GM21390 (cell line): Measurements from ENCODE around the gene ENO4.

Source experiments
- ATAC-seq: cut with Tn5 transposase; IDR thresholded peaks from one replicate; pipeline ENCODE4 v1.9.1; 2021; ENCODE audit not compliant: unreplicated experiment

ENO4 gene

DNA sequence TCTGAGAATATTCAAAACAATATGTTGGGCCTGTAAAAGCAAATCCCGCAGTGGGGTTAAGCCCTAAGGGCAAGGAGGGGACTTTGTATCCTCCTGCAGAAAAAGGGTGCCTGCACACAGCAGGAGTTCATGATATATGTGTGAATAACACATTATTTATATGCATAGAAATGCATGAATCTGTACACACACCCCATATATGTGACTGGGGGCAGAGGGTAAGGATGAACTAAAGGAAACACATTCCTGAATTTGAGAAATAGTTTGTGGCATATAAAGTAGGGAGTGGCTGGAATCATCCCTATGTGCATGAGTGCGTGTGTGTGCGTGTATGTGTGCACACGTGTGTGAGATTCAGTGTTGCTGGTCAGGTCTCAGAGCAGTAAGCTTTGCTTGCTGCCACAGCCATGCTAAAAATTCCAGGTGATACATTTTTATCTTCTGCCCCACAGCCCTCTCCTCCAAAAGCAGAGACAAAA lies 18.9 kb downstream of the ENO4 start:
- no peak for ATAC-seq

DNA sequence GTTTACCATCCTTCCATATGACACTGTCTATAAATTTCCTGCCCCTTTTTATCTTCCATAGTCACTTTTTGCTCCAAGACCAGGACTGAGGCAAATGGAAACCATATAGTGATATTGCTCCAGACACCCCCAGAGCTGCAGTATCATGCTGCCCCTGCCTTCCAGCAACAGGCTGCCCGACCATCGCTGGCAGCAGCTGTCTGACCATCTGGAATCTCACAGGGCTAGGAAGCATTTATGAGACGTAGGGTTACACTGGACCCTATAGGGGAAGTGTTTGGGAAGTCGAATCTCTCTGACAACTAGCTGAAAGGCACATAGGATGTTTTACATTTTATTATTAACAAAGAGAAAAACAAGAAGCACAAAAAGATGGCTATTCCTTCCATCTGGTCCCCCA lies 19.4 kb downstream of the ENO4 start:
- ATAC-seq: no peak

DNA sequence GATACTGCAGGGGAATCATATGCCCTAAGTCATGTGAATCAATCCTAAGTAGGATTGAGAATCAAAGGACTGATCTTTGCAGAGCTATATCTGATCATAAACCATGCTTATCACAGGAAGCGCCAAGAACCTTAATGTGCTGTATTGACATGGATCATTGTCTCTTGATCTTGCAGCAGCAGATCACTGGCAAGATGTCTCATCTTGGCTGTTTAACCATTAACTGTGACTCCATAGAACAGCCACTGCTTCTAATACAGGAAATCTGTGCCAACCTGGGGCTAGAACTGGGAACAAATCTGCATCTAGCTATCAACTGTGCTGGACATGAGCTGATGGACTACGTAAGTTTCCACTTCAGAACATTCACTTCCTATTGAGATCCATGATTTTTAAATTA lies 21.6 kb downstream of the ENO4 start:
- ATAC-seq: no peak

DNA sequence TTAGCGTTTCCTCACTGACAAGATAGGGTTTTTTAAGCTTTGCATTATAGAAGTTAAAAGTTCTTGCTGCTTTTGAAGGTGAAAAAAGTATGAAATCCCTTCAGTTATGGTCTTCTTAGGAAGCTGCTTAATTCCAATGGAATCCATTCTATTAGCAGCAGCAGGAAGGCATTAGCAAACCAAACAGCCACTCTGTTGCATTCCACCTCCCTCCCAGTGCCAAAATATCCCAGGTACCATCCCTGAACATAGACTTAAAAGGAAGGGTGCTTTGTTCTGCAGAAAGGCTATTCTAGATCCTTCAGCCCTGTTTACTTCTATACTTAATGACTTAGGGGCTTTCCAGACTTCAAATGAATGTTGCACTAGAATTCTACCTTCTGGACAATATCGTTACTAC lies 23.8 kb downstream of the ENO4 start:
- ATAC-seq: no peak

DNA sequence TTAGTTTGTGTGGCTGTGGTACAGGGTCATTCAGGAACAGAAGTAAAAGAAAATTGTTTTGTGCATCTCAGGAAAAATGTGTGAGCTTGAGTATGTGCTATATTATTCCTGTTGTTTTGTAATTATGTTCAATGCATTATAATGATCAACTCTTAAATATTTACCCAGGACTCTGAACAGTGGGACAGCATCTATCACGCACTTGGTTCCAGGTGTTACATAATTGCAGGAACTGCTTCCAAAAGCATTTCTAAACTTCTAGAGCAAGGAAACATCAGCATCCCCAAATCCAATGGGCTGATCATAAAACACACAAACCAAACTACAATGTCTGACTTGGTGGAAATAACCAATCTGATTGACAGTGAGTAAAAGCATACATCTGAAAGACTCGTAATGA lies 26.6 kb downstream of the ENO4 start:
- no peak for ATAC-seq

DNA sequence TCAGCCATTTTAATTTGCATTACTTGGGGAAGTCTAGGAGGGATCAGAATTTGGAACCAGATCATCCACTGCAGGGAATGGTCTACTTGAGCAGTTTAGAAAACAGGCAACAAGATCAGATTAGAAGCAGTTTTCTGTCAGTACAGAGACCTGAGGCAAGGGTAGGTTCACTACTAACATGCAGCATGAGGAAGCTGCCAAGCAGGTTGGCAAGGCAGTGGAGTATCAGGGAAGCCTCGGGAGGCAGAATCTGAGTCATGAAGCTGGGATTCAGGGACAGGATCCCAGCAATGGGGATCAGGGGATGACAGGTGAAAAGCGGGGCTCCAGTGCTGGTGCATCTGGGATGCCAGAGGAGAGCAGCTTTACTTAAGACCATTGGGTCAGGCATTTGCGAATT lies 28.1 kb downstream of the ENO4 start:
- ATAC-seq: no peak

DNA sequence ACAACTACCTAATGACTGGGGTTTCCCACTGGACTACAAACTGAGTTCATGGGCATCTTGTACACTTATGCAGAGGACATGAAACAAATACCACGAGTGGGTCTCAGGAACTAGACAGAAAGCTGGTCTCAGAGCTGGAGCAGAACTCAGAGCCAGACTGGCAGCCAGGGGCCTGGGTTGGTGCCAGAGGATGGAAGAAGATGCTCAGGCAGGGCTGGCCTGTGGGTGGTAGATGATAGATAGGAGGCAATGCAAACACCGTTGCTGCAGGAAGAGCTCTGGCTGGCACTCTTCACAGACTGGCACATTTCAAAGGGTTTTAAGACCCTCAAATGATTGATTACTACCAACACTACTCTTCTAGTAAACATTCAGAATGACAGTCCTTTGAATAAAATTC lies 28.8 kb downstream of the ENO4 start:
- ATAC-seq: no peak

DNA sequence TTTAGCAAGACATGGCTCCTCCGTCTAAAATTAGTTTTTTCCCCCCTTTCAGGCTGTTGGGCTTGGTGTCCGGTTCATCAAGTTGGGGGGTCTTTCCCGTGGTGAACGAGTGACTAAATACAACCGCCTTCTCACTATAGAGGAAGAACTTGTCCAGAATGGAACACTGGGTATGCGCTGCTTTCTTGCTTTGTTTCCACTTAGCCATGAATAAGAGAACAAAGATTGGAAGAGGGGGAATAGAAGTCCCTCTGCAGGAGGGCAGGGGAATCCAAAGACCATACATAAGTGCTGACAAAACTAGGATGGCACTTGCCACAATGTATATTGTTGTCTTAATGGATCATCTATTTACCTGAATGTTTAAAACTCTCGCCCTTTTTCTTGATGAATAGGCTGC lies 30.5 kb downstream of the ENO4 start:
- ATAC-seq: no peak

DNA sequence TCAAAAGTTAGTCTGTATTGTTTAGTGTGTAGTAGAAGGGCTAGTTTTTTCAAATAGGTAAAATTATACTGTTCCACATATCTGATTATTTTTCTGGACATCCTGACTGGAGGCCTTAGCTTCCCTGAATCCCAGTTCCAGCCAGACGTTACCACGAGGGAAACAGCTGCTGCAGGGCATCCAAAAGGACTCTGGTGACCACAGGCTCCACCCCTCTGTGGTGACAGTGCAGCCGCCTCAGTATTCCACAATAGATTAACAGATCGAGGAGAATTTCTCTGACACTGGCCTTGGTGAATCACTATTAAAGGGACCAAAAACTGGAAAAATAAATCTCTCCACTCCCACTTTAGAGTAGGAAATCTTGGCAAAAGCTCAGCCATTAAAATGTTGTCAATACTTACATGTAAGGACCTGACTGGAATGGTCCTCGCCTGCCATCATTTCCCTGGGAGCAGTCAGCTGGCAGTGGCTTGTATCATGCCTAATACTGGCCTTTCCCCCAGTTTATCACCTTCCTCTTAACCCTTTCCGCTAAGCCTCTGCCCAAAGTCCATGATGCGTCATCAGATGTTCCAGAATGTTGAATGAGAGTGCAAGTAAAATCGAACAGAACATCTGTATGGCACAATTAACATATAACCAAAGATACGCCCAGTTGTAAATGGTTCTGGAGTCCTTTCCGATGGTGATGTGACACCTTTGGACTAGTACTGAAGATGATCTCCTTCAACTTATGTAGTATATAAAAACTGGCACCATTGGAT lies 31.6 kb downstream of the ENO4 start:
- ATAC-seq: no peak

DNA sequence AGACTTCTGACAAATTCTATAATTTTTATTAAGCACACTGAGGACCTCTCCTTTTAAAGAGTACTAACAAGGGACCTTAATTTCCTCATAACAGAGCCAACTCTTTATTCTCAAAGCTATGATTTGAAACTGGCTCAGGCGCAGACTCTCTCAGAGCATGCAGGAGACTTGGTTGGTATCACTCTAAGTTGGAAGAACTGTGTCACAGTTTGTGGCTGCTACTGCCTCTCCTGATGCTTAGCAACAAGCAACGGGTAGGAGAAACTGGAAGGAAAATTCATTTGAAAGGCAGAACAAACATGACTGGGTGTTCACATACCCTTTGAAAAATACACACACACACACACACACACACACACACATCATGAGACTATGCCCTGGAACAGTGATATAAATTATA lies 33.3 kb downstream of the ENO4 start:
- no peak for ATAC-seq

DNA sequence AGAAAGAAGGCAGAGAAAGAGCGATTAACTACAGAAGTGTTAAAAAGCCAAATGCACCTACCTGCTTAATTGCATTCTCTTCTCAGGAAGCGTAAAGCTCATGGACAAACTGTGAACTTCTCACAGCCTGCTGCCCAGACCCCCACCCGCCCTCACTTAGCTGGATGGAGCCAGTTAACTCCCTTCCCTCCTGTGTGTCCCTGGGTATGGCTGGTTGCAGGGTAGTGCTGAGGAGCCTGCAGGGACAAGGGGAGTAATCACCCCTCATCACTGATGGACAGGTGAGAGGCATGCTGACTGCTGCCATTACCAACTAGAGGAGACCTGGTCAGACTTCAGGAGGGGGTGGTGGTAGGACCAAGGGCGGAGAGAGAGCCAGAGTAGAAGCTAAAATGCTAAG lies 37.5 kb downstream of the ENO4 start:
- ATAC-seq: no peak

DNA sequence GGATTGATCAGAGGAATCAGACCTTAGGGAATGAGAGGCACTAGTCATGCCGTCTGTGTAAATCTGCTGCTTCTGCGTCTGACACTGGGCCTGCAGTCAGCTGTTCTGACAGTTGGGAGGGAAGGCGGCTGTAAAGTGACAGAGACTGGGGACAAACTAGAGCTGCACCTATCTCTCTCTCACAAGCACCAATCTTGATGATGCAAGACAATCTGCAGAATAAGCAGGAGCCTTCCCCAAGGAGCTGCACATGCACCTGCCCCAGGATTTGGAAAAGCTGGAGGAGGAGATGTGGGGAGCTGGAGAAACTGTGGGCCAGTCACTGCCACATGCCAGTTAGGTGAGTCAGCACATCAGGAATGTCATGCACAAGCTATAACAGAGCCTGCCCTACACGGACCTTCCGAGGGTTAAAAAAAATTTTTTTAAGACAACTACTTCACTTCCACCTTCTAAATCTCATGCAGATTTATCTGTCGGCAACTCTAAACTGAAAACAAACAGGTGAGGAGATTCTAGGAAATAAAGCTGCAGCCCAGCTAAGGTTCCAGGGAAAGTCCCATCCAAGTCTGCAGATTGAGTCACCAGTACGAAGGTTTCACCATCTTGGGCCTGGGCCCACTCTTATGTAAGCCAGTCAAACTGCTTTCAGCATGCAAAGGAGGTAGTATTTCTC lies 39.2 kb downstream of the ENO4 start:
- no peak for ATAC-seq

DNA sequence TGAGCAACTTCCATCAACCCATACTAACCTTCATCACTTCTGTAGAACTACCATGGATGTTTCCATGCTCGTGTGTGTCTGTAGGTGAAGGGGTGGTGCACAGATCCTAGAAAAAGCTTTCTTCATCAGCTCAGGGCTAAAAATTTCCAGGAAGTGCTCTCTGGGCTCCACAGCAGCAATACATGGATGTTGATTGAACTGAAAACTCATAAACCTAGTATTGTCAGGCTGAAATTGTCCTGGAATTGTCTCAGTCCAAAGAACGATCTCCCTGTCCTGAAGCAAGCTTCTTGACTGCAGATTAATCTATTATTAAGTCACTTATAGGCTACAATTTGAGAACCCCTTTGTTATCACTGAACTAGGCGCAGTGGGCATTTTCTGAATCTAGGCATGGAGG lies 39.8 kb downstream of the ENO4 start:
- ATAC-seq: no peak

DNA sequence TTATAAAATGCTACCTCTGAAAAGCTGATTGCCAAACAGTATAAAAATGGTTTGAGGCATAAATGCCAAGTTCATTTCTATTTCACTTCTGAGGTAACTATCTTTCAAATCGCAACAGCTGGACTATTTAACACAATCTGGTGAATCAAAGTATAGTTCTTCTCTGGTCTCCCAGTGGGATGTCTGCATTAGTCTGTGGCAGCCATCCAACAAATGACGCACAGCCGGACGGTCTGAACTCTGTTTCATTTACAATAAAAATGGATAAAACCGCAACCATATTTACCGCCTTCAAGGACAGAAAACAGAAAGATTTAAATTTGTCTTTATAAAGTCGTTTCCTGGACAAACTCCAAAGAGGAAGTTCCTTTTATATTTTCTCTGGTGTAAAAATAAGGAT lies 41.9 kb downstream of the ENO4 start:
- ATAC-seq: no peak

DNA sequence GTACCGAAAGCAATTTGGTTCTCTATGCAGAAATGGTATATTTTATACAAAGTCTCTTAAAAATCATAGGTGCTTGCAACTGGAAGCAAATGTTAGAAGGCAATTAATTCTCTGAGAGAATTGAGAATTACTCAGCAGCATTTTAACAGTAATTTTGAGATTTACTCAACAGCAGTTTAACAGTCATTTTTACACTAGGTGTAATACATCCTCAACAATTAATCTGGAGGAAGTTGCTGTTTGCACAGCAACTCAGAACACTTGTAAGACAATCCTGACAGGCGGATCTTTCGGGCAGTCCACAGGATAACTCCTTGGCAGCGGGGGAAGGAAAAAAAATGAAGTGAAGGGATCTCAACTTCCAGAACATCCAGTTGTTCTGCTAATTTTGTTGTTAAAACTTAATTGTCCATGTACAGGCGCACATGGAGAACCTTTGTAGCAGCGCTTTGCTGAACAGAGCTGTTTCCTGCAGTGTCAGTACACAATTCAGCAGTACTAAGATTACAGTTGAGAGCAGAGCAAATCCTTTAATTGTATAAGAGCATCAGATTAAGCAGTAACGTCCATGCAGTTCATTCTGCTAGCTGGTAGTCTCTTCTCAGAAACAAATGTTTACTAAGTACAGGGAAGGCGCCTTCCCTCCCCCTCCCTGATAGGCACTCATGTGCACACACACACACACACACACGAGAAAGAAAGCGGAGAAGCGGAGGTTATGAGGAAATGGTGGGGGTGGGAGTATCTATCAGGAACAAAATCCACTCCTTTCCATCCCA lies 43.8 kb downstream of the ENO4 start:
- ATAC-seq: no peak

DNA sequence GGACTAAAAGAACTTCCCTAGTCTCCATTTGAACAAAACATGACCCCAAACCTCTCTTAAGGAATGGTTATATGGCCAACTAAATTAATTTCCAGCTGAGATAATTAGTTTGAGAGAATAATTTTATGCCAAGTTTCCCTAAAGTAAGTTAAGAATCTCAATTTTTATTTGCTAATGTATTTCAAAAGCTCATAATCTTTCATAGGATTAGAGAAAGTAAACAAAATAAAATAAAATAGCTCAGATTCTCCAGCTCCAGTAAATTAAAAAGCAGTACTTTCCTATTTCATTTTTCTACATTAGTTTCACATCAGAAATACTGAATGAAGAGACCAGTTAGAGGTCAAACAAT lies 44.4 kb downstream of the ENO4 start:
- no peak for ATAC-seq

DNA sequence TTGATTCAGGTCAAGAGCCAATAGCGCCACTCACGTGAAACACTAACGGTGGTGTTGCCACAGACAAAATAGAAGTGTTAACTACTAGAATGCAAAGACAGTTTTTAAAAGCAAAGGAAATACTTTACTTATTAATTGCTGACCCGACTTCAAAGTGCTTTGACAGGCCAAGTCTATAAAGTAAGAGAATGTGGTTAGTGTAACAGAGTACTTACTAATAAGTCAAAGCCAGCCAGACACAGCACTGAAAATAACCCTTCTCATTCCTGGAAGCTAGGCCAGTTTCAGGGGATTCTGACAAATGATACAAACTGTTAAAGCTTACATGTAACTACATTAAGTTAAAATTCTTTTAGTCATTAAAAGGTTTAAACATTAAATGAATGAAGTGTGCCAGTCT lies 50.3 kb downstream of the ENO4 start:
- ATAC-seq: no peak

DNA sequence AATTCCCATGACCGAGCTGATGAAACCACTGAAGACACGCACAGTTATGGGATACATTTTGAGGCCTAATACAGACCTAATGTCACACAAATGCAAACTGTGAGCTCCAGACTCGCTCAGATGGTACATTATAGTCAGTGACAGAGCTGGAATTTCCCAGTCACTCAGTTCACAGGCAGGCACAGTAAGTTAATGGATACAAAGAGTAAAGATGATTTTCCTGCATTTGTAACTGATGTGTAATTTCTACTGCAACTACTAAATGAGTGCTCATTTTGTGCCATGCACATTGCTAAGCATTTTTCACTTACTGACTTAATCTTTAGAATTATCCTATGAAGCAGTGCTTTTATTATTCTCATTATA lies 56.5 kb downstream of the ENO4 start:
- no peak for ATAC-seq

DNA sequence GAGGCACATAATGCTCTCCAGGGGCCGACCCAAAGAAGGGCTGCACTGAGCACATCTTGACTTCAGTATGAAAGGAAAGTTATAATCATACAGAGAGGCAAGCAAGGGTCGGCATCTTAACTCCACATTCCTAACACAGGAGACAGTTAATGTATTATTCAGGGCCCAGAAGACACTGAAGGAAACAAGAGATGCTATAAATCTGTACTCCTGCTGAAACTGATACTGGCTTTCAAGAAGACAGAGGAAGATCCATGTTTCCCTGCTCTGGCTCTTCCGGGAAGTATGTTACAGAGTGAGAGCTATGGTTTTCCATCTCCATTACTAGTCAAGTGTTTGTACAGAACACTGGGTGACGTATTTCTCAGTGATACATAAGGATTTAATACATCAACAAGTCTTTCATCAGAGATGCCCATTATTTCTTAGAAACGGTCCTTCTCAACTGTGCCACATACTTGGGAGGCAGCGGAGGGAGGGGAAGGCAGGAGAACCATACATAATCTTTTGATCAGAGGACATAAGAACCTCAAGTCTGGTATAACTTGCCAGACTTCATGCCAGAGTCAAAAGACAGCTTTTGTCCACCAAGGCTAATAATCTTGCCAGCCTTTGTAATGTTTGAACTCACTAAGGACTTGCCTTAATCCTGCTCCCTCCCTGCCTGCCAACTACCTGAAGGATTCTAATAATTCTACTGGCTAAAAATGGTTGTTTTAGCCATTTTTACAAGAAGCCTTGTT lies 58.1 kb downstream of the ENO4 start:
- no peak for ATAC-seq

DNA sequence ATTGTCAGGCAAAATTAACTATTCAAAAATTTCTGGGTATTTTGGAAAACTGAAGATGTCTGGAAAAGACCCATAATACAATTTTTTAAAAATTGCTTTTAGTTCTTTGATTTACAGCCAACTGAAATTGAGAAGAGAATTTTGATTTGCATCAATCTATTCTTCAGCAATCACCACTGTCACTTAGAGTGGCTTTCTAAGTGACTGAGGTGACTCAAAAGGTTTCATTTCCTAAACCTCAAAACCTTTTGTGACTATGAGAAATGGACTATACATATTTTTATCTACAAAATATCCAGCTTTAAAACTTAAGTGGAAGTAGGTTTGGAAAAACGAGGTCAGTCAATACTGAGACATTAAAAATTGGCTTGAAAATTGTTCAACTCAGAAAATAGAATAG lies 60.0 kb downstream of the ENO4 start:
- ATAC-seq: peak; percentile 61

DNA sequence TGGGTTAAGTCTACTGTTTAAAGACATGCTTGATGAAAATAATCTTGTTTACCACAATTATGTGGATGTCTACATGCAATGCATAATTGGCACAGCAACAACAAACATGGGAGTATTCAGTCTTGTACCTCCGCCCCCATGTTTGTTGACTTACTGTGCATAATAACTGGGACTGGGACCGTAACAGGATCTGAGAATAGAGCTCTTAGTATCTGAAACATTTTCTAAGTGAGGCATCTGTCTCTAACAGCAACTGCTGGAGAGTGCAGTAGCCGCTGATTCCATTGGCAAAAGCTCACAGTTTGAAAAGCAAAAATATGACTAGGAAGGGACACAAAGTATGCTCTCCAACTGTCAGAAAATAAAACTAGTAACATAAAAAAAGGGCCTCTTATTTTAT lies 61.6 kb downstream of the ENO4 start:
- no peak for ATAC-seq
